ENCODE measurements around the gene GRAMD1B.
"Not testable (repeated sequence)": the region's sequence is repeated elsewhere in the genome, so short reads cannot be mapped to it uniquely, and the experiment has no call there.

Gene GRAMD1B

DNA sequence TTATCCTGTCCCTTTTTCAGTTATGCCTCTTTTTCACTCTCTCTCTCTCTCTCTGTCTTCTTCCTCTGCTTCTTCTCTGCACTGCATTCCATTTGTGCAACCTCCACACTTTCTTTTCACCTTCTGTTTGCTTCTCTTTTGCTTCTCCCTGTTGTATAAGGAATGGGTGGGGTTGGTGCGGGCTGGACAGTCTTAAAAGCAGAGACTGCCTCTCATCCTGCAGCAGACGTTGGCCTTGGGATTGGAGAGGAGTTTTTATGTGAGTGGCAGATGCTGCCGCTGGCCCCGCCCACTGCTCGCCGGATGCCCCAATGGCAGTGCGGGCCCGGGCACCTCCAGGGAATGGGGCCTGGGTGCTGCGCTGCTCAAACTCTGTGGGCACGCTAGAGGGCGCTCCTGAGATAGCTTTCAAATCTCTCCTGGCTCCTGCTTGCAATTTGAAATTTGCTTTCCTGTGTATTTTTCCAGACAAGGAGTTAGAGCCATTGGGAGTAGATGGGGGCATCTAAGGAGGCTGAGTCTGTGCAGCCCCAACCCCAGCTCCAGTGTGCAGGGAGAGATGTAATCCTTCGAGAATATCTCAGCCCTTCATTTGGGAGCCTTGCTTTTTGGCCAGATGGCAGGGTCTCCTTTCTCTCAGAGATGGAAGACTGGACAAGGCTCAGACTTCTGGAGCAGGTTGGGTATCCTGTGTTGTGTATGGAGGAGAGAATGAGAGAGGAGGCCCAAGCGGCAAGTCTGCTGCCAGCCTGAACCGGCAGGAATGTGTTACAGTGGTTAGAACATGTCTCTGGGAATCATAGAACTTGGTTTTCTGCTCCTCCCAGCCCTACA, 81.2 kb downstream of the GRAMD1B start:
- H3K4me3 ChIP-seq (ENCODE audit: low read depth, low read length): no peak overlapping the region
- peak; percentile 91 for TF ChIP-seq CTCF (IDR thresholded peaks at IDR 0.05; ENCODE audit: low read depth, low read length)

GRCh38 chr11:123513309-123513708, 83.2 kb downstream of the GRAMD1B start:
- H3K4me3 ChIP-seq (ENCODE audit: low read depth, low read length): not testable (repeated sequence)

GRCh38 chr11:123516238-123516637, 86.2 kb downstream of the GRAMD1B start:
- TF ChIP-seq CTCF (IDR thresholded peaks at IDR 0.05; ENCODE audit: low read depth, low read length): no peak
- no peak overlapping the region for H3K4me3 ChIP-seq (ENCODE audit: low read depth, low read length)

- H3K4me3 ChIP-seq (ENCODE audit: low read depth, low read length): no peak overlapping the region
- no peak for TF ChIP-seq CTCF (IDR thresholded peaks at IDR 0.05; ENCODE audit: low read depth, low read length)
Measured at GRCh38 chr11:123517559-123518364, 87.7 kb downstream of the GRAMD1B start.

GRCh38 chr11:123518496-123519054, 88.5 kb downstream of the GRAMD1B start:
- TF ChIP-seq CTCF (IDR thresholded peaks at IDR 0.05; ENCODE audit: low read depth, low read length): no peak
- H3K4me3 ChIP-seq (ENCODE audit: low read depth, low read length): no peak overlapping the region

DNA sequence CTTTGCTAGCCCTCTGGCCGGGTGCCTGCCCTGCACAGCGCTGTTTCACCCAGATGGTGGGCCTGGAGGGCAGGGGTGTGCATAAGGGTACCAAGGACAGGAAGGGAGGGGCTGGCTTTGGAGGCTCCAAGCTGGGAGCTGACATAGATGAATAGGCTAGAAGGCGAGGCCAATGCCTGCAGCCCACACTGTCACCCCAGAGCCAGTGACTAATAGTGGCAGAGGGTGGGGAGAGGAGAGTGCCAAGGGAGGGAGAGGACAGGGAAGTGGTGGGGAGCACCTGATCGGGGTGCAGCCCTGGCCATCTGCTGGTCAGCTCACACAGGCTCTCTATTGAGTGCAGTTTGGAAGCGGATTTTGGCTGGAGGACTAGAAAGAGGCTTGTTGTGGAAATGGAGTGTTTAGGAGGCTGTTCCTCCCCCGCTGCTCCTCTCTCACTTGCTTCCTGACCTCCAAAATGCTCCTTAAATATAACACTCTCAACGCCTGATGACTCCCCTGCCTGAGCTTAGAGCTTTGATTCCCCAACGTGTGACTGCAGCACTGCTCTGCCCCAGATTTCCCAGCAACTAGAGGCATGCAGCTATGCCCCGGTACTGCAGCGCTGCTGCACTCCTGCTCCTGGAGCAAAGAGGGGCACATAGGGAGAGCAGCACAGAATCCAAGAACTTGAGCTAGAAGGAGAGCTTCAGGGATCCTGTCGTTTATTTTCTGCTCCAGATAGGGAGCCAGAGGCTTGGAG, 89.2 kb downstream of the GRAMD1B start:
- no peak overlapping the region for H3K4me3 ChIP-seq (ENCODE audit: low read depth, low read length)
- TF ChIP-seq CTCF (IDR thresholded peaks at IDR 0.05; ENCODE audit: low read depth, low read length): no peak

GRCh38 chr11:123519797-123520193, 89.7 kb downstream of the GRAMD1B start:
- no peak overlapping the region for H3K4me3 ChIP-seq (ENCODE audit: low read depth, low read length)
- TF ChIP-seq CTCF (IDR thresholded peaks at IDR 0.05; ENCODE audit: low read depth, low read length): no peak

DNA sequence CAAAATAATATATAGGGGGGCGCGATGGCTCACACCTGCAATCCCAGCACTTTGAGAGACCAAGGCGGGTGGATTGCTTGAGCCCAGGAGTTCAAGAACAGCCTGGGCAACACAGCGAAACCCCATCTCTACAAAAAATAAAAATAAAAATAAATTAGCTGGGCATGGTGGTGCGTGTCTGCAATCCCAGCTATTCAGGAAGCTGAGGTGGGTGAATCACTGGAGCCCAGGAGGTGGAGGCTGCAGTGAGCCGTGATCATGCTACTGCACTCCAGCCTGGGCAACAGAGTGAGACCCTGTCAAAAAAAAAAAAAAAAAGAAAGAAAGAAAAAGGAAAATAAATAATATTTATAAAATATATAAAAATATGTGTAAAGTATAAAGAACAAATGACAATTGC, 90.4 kb downstream of the GRAMD1B start:
- not testable (repeated sequence) for H3K4me3 ChIP-seq (ENCODE audit: low read depth, low read length)

All from WI38 (cell line).